HFFc6 (cell line): ENCODE measurements around the gene GAPT. TPM values are rescaled to one million over a fixed set of nuclear protein-coding genes. Genes with fewer than 3 reads are reported as not detected.
A peak's percentile ranks its signal among the peaks of the same experiment; 100 is the strongest.

Source experiments
- DNase-seq: peaks from one replicate; pipeline ENCODE4 v3.0.0-alpha.2; 2018
- H3K27ac Mint-ChIP-seq: 2 replicates; pipeline ENCODE4 v1.8.0; 2020; ENCODE audit warnings: mild to moderate bottlenecking, mixed read lengths
- H3K27me3 Mint-ChIP-seq: 2 replicates; pipeline ENCODE4 v1.8.0; 2021; ENCODE audit warnings: mild to moderate bottlenecking, moderate library complexity, mixed read lengths; ENCODE audit not compliant: insufficient read depth
- H3K36me3 Mint-ChIP-seq: 2 replicates; pipeline ENCODE4 v1.8.0; 2021; ENCODE audit warnings: low read depth, mixed read lengths
- H3K4me1 Mint-ChIP-seq: 2 replicates; pipeline ENCODE4 v1.8.0; 2020; ENCODE audit warnings: low read depth, mixed read lengths
- H3K4me3 Mint-ChIP-seq: 2 replicates; pipeline ENCODE4 v1.8.0; 2020; ENCODE audit warnings: mild to moderate bottlenecking, moderate library complexity, mixed read lengths
- H3K9me3 Mint-ChIP-seq: 2 replicates; pipeline ENCODE4 v1.8.0; 2020; ENCODE audit warnings: mild to moderate bottlenecking, mixed read lengths
- total RNA-seq, 6 experiments: library from RNA; stranded (reverse); fragmentation: NEBNext Ultra II Directional; extraction: Animal tissue kit (Norgen Biotek cat#: 25700); gene quantifications; 2 replicates in 1 of 6; 3 replicates in 5 of 6; pipeline ENCODE4 v1.2.3, GENCODE V29; 2021
- TF ChIP-seq, protein P1 (sequence below): fragments of 200-600 bp; sonication (generic); IDR thresholded peaks from 2 replicates; pipeline ENCODE4 v1.5.0; 2021; ENCODE audit warnings: antibody characterized with exemption, mild to moderate bottlenecking

Gene GAPT
- total RNA-seq, 6 experiments from 2014 or later, result not detected

DNA sequence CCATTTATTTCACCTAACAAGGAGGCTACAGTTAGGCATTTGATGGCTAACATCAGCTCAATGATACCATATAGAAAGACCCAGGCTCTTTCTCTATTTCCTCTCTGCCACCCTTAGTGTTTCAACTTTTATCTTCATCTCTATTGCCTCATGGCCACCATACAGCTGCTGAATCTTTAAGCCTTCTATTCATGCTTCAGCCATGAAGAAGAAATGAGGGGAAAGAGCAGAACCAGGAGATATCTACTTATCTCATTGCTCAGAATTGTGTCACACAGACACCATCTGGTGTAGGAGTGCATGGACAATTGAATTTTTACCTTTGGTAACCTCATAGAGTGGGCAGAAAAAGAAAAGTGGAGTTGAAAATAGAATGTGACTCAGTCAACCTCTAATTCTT is 6.7 kb downstream of the GAPT start:
- peaks cover 8% of the 10 kb centered on the region for H3K27me3 Mint-ChIP-seq
- H3K9me3 Mint-ChIP-seq, result no peaks in the 10 kb centered on the region
- TF ChIP-seq, protein P1, sequence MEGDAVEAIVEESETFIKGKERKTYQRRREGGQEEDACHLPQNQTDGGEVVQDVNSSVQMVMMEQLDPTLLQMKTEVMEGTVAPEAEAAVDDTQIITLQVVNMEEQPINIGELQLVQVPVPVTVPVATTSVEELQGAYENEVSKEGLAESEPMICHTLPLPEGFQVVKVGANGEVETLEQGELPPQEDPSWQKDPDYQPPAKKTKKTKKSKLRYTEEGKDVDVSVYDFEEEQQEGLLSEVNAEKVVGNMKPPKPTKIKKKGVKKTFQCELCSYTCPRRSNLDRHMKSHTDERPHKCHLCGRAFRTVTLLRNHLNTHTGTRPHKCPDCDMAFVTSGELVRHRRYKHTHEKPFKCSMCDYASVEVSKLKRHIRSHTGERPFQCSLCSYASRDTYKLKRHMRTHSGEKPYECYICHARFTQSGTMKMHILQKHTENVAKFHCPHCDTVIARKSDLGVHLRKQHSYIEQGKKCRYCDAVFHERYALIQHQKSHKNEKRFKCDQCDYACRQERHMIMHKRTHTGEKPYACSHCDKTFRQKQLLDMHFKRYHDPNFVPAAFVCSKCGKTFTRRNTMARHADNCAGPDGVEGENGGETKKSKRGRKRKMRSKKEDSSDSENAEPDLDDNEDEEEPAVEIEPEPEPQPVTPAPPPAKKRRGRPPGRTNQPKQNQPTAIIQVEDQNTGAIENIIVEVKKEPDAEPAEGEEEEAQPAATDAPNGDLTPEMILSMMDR, result no peak
- no peak overlapping the region for H3K27ac Mint-ChIP-seq
- H3K36me3 Mint-ChIP-seq, result no peaks in the 10 kb centered on the region
- DNase-seq, result no peak
- H3K4me3 Mint-ChIP-seq, result no peak overlapping the region
- no peaks in the 10 kb centered on the region for H3K4me1 Mint-ChIP-seq

DNA sequence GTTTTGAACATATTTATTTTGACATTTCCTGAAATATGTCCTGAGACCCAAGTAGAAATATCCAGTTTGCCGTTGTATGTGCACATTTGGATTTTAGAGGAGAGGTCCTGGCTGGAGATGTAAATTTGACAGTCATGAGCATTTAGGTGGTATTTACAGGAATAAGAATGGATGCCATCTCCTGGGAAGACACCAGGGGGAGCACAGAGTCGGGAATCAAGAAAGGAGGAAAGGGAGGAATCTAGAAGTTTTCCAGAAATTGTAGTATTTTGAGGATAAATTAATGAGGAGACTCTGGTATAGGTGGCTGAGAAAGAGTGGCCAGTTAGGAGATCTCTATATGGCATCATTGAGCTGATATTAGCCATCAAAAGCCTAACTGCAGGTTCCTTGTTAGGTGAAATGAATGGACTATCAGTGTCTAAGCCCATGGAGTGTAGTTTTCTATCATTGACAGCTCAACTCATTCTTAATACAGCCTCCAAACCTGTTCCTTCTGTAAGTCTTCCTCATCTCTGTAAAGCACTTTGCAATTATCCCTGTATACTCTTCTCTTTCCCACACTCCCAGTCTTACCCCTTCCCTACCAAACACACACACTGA is 7.2 kb downstream of the GAPT start:
- Mint-ChIP-seq H3K4me1 (no peaks in the 10 kb centered on the region), H3K4me3 (no peak overlapping the region), H3K9me3 (no peaks in the 10 kb centered on the region), H3K27ac (no peak overlapping the region), H3K36me3 (no peaks in the 10 kb centered on the region), H3K27me3 (peaks cover 8% of the 10 kb centered on the region)
- peak; percentile 20 for DNase-seq
- TF ChIP-seq, protein P1, result peak; percentile 81

DNA sequence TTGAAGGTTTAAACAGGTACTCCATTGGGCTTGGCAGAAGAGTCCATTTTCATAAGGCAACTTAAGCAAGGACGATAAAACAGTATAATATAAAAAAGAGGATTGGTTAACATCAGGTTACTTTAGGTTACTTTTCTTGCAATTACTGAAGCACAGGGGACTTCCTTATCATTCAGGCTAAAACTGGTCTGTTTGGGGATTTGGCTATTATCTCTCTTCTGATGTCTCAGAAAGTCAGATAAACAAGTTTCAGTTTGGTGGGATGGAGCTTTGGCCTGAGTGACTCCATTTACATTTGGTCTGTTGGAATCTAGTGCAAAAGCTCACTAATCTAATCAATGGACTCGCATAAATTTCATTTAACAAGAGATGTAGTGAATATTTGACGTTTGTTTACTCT is 8.0 kb downstream of the GAPT start:
- Mint-ChIP-seq H3K27ac (no peak overlapping the region), H3K4me3 (no peak overlapping the region), H3K9me3 (no peaks in the 10 kb centered on the region), H3K4me1 (no peaks in the 10 kb centered on the region), H3K36me3 (no peaks in the 10 kb centered on the region), H3K27me3 (peaks cover 9% of the 10 kb centered on the region)
- TF ChIP-seq, protein P1, result no peak
- no peak for DNase-seq

DNA sequence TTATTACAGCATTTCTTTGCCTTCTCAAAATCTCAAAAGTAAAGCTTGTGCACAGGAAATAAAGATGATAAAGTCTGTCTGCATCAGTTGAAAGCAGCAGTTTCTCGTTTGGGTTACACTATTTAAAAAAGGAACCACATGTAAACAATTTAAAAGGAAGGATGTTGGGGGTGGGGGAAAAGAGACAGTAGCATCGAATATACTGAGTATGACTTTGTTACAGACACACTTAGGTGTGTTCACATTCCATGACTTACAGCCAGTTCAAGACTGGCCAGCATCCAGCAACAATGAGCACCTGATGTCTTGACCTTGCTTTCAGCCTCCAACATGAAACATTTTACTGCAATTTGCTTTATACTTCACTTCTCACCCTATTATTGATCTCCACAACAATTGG is 8.7 kb downstream of the GAPT start:
- H3K27me3 Mint-ChIP-seq, result peaks cover 9% of the 10 kb centered on the region
- no peak for DNase-seq
- H3K27ac Mint-ChIP-seq, result no peak overlapping the region
- TF ChIP-seq, protein P1, result no peak
- no peaks in the 10 kb centered on the region for H3K36me3 Mint-ChIP-seq
- H3K4me1 Mint-ChIP-seq, result no peaks in the 10 kb centered on the region
- H3K4me3 Mint-ChIP-seq, result no peak overlapping the region
- no peaks in the 10 kb centered on the region for H3K9me3 Mint-ChIP-seq

DNA sequence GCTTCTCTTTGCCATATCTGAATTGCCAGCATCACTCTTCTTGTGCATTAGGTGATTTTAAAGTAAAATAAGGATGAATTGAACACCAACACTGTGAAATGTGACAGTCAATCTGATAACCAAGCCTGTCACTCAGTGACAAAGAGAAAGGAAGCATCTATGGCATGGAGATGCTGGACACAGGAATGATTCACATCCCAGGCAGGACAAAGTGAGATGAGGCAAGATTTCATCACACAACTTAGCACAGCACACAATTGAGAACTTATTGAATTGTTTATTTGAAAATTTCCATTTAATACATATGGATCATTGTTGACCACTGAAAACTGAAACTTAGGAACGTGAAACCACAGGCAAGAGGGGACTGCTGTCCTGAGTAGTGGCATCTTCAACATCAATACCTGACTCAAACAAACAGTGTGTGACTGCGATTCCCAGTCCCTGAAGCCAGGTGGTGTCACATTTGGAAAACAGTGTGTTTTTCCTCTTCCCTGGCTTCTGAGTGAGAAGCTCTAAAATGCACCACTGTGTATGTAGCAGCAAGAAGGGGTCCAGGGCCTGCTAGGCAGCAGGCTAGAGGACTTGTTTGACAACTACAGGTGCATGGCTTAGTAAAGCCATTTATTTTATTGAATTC is 10.7 kb downstream of the GAPT start:
- H3K9me3 Mint-ChIP-seq, result no peaks in the 10 kb centered on the region
- TF ChIP-seq, protein P1, result no peak
- H3K4me3 Mint-ChIP-seq, result no peak overlapping the region
- H3K4me1 Mint-ChIP-seq, result no peaks in the 10 kb centered on the region
- no peak overlapping the region for H3K27ac Mint-ChIP-seq
- peaks cover 6% of the 10 kb centered on the region for H3K27me3 Mint-ChIP-seq
- H3K36me3 Mint-ChIP-seq, result no peaks in the 10 kb centered on the region
- no peak for DNase-seq
